Spleen (tissue), 11 donors: ENCODE measurements around the gene C15orf39. TPM values are rescaled to one million over a fixed set of nuclear protein-coding genes. Genes with fewer than 3 reads are reported as not detected.

Source experiments
- DNase-seq: peaks from one replicate; pipeline ENCODE4 v3.0.0-alpha.2; 2020
- H3K27ac ChIP-seq, 8 donors: fragments of 200-600 bp; sonication (generic) in 7 of 8; 1 replicate in 4 of 8; 2 replicates in 4 of 8; pipeline versions ENCODE4 v1.5.0 to v1.8.0; 2016 to 2021; ENCODE audit warnings: inconsistent platforms in 4 of 8, mild to moderate bottlenecking in 4 of 8, moderate library complexity in 1 of 8
- H3K27me3 ChIP-seq, 7 donors: fragments of 200-600 bp; sonication (generic) in 6 of 7; replicated peaks in 1 of 7; 1 replicate in 4 of 7; 2 replicates in 3 of 7; pipeline versions ENCODE4 v1.5.0 to v1.8.0; 2016 to 2021; ENCODE audit warnings: inconsistent platforms in 3 of 7, mild to moderate bottlenecking in 1 of 7
- H3K36me3 ChIP-seq, 6 donors: fragments of 200-600 bp; sonication (generic) in 5 of 6; 1 replicate in 4 of 6; 2 replicates in 2 of 6; pipeline versions ENCODE4 v1.5.0 to v1.8.0; 2016 to 2021; ENCODE audit warnings: inconsistent platforms in 2 of 6
- H3K4me1 ChIP-seq, 6 donors: fragments of 200-600 bp; sonication (generic) in 5 of 6; 1 replicate in 3 of 6; 2 replicates in 3 of 6; pipeline versions ENCODE4 v1.5.0 to v1.8.0; 2016 to 2021; ENCODE audit warnings: inconsistent platforms in 3 of 6
- H3K4me3 ChIP-seq, 8 donors: fragments of 200-600 bp; sonication (generic) in 7 of 8; 1 replicate in 4 of 8; 2 replicates in 4 of 8; pipeline versions ENCODE4 v1.5.0 to v1.8.0; 2016 to 2021; ENCODE audit warnings: inconsistent platforms in 4 of 8, mild to moderate bottlenecking in 4 of 8, moderate library complexity in 2 of 8
- H3K9me3 ChIP-seq, 8 donors: fragments of 200-600 bp; sonication (generic) in 7 of 8; 1 replicate in 4 of 8; 2 replicates in 4 of 8; pipeline versions ENCODE4 v1.5.0 to v1.8.0; 2016 to 2021; ENCODE audit warnings: inconsistent platforms in 4 of 8
- CTCF ChIP-seq, 11 experiments: fragments of 200-600 bp in 7 of 11; fragments of 450-650 bp in 4 of 11; sonication (generic) in 4 of 11; IDR thresholded peaks in 8 of 11; conservative IDR thresholded peaks in 3 of 11; 1 replicate in 7 of 11; 2 replicates in 4 of 11; pipeline versions ENCODE4 v1.4.0 to v1.8.0; 2016 to 2021; ENCODE audit warnings: antibody characterized with exemption in 11 of 11, inconsistent platforms in 4 of 11, mild to moderate bottlenecking in 1 of 11
- POLR2A ChIP-seq, 3 donors: fragments of 450-650 bp; IDR thresholded peaks; one replicate each; pipeline ENCODE4 v1.5.1; 2017; ENCODE audit warnings: antibody characterized with exemption in 3 of 3, mild to moderate bottlenecking in 1 of 3
- POLR2AphosphoS5 ChIP-seq, 3 donors: sonication (generic); formaldehyde crosslinking; IDR thresholded peaks; one replicate each; pipeline ENCODE4 v1.5.1; 2017; ENCODE audit warnings: antibody characterized with exemption in 3 of 3
- WGBS, 5 donors: extraction: QIAGEN DNeasy Blood & Tissue Kit in 3 of 5; methylation state at CpG; one replicate each; pipeline versions ENCODE4 v1.1.5 to v1.1.7; 2013 to 2018; 5-methylcytosine and 5-hydroxymethylcytosine counted together
- intact Hi-C: fragments of 100-400 bp; cut with DNase I; formaldehyde crosslinking; loops from one replicate; pipeline ENCODE4 v1.15.0; 2023; ENCODE audit warnings: low total_unique reads
- polyA plus RNA-seq, 3 donors: library from polyadenylated mRNA; stranded (reverse); fragments of 200-250 nt; gene quantifications; one replicate each; pipeline ENCODE4 v1.2.1, GENCODE V29; 2013
- total RNA-seq, 7 donors: library from RNA; depleted of rRNA in 3 of 7; stranded (reverse); fragments of >200 nt in 3 of 7; fragmentation: NEBNext Ultra II Directional in 4 of 7; extraction: Animal tissue kit (Norgen Biotek cat#: 25700) in 4 of 7; gene quantifications; one replicate each; pipeline versions ENCODE4 v1.1.0 to v1.2.1, GENCODE V29; 2016 to 2021
- donor health status: healthy with polysubstance abuse.
- donor health status: DM: no; HTN: no; CAD: no; lungs with moderate emphysema.
- donor health status: DM: no; HTN: no; CAD: no.
- donor health status: Bipolar disorder and iron deficiency.
- donor health status: healthy.
- donor health status: DM: no; HTN: no; CAD: no.
- donor health status: DM: yes; HTN: yes; CAD: no.

C15orf39 gene
- total and polyA plus RNA-seq, 10 donors, result 6.9 to 70.2 (median 58.4) TPM

GRCh38 chr15:75153565-75154276, 48.0 kb upstream of the C15orf39 start:
- peaks cover 0 to 5% (median 2%) of the 10 kb centered on the region in 8 donors for H3K9me3 ChIP-seq
- H3K4me3 ChIP-seq, result peak overlapping the region in 1 of 8 donors; percentile 25
- peaks cover 0 to 55% (median 31%) of the 10 kb centered on the region in 6 donors for H3K4me1 ChIP-seq
- intact Hi-C loops, result no loop called here
- peak overlapping the region in 6 of 8 donors; percentile 15 to 83 (median 56) for H3K27ac ChIP-seq
- WGBS, 5 donors, result 33 to 50% (median 40%) methylated on average over 8 of the region's 8 CpGs
- no peak for TF ChIP-seq POLR2AphosphoS5 (IDR thresholded peaks at IDR 0.05)
- no peak for TF ChIP-seq CTCF (IDR thresholded peaks at IDR 0.05 in 8 of 11, conservative IDR thresholded peaks at IDR 0.05 in 3 of 11)
- H3K27me3 ChIP-seq, result no peaks in the 10 kb centered on the region
- peak; percentile 78 for DNase-seq
- H3K36me3 ChIP-seq, result no peaks in the 10 kb centered on the region

- WGBS, 5 donors, result 56 to 69% (median 63%) methylated on average over 7 of the region's 7 CpGs
- Histone ChIP-seq H3K36me3 (no peaks in the 10 kb centered on the region), H3K4me3 (peak overlapping the region in 1 of 8 donors; percentile 25), H3K27me3 (no peaks in the 10 kb centered on the region), H3K9me3 (no peaks in the 10 kb centered on the region), H3K4me1 (peaks cover 0 to 55% (median 31%) of the 10 kb centered on the region in 6 donors), H3K27ac (peak overlapping the region in 4 of 8 donors; percentile 18 to 83 (median 73))
- intact Hi-C loops, result no loop called here
- DNase-seq, result no peak
- TF ChIP-seq CTCF (IDR thresholded peaks at IDR 0.05 in 8 of 11, conservative IDR thresholded peaks at IDR 0.05 in 3 of 11), result no peak
- TF ChIP-seq POLR2A (IDR thresholded peaks at IDR 0.05), result no peak
- TF ChIP-seq POLR2AphosphoS5 (IDR thresholded peaks at IDR 0.05), result no peak
These were observed 47.1 kb upstream of the C15orf39 start for GRCh38 chr15:75154461-75155062.

- Histone ChIP-seq H3K36me3 (no peaks in the 10 kb centered on the region), H3K27ac (peak overlapping the region in 3 of 8 donors; percentile 18 to 30 (median 26)), H3K27me3 (no peaks in the 10 kb centered on the region), H3K4me1 (peaks cover 0 to 58% (median 29%) of the 10 kb centered on the region in 6 donors), H3K4me3 (no peak overlapping the region), H3K9me3 (no peaks in the 10 kb centered on the region)
- intact Hi-C loops, result no loop called here
- WGBS, 5 donors, result 71 to 80% (median 78%) methylated on average over 12 of the region's 12 CpGs
- TF ChIP-seq POLR2A (IDR thresholded peaks at IDR 0.05), result no peak
- TF ChIP-seq CTCF (IDR thresholded peaks at IDR 0.05 in 8 of 11, conservative IDR thresholded peaks at IDR 0.05 in 3 of 11), result no peak
- DNase-seq, result no peak
These were observed 45.1 kb upstream of the C15orf39 start for GRCh38 chr15:75156326-75157215.
